Ovary (tissue), 3 donors: ENCODE measurements around the gene SRRM3.
"Not testable (repeated sequence)": the region's sequence is repeated elsewhere in the genome, so short reads cannot be mapped to it uniquely, and the experiment has no call there.

ENCODE experiments used
- EP300 ChIP-seq: sonication (generic); formaldehyde crosslinking; IDR thresholded peaks from one replicate; pipeline ENCODE4 v1.6.1; 2017; ENCODE audit warnings: antibody characterized with exemption
- TF ChIP-seq, protein P1 (sequence below), 3 donors: fragments of 450-650 bp in 2 of 3; fragments of 200-600 bp in 1 of 3; IDR thresholded peaks; one replicate each; pipeline versions ENCODE4 v1.5.1 to v1.8.0; 2016 to 2022; ENCODE audit warnings: antibody characterized with exemption in 3 of 3, mild to moderate bottlenecking in 1 of 3
- donor health status: DM: no; HTN: no; CAD: no.

- TF ChIP-seq, protein P1, sequence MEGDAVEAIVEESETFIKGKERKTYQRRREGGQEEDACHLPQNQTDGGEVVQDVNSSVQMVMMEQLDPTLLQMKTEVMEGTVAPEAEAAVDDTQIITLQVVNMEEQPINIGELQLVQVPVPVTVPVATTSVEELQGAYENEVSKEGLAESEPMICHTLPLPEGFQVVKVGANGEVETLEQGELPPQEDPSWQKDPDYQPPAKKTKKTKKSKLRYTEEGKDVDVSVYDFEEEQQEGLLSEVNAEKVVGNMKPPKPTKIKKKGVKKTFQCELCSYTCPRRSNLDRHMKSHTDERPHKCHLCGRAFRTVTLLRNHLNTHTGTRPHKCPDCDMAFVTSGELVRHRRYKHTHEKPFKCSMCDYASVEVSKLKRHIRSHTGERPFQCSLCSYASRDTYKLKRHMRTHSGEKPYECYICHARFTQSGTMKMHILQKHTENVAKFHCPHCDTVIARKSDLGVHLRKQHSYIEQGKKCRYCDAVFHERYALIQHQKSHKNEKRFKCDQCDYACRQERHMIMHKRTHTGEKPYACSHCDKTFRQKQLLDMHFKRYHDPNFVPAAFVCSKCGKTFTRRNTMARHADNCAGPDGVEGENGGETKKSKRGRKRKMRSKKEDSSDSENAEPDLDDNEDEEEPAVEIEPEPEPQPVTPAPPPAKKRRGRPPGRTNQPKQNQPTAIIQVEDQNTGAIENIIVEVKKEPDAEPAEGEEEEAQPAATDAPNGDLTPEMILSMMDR (IDR thresholded peaks at IDR 0.05): not testable (repeated sequence)
- TF ChIP-seq EP300: not testable (repeated sequence)
Observed at GRCh38 chr7:76176951-76177350, 24.7 kb upstream of the SRRM3 start.
